ENCODE results near the gene PRDX4. TPM values are rescaled to one million over a fixed set of nuclear protein-coding genes. Genes with fewer than 3 reads are reported as not detected.

PRDX4 gene
- total and polyA plus RNA-seq, 2 donors (not counting 1 experiment from before 2014, with no cell fraction given), result 10.6 to 13.1 TPM

DNA sequence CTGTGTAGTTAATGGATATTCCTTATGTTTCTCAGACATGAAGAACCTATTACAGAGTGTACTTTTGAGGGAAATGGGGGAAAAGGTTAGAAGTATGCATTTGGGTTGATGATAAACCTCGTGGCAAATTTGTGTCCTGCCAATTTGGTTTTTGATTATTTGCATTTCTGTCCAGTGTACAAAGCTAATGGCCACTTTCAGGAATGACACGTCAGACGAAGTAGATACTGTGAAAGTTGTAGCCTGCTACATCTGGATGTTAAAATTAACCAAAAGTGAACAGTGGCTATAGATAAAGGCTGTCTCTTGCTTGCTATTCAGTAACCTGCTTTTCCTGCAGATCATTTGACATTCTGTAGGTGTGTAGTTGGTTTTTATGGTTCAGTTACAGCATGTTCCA lies 1.0 kb downstream of the PRDX4 start:
- Histone ChIP-seq H3K36me3 (replicated peaks in 1 of 2; ENCODE audit: control extremely low read depth in 1 of 2, control insufficient read depth in 1 of 2, extremely low read depth in 1 of 2, insufficient read depth in 2 of 2, low read length in 1 of 2) (peaks cover 1 to 8% of the 10 kb centered on the region in 2 experiments), H3K4me3 (ENCODE audit: control extremely low read depth in 1 of 5, extremely low read depth in 1 of 5, insufficient read depth in 1 of 5, low read depth in 2 of 5, low read length in 4 of 5) (peak overlapping the region in 4 of 5 experiments; percentile 60 to 66 (median 64)), H3K27ac (ENCODE audit: low read length in 2 of 2) (peak overlapping the region; percentile 77 to 82), H4K20me1 (ENCODE audit: control insufficient read depth, insufficient read depth, low read length, poor library complexity, severe bottlenecking) (no peaks in the 10 kb centered on the region), H3K4me1 (ENCODE audit: control insufficient read depth in 2 of 2, insufficient read depth in 2 of 2, low read length in 2 of 2) (peaks cover 7 to 9% of the 10 kb centered on the region in 2 donors), H3K27me3 (replicated peaks in 1 of 4; ENCODE audit: control extremely low read depth in 1 of 4, control insufficient read depth in 3 of 4, insufficient read depth in 4 of 4, low read length in 3 of 4) (no peaks in the 10 kb centered on the region), H2AFZ (ENCODE audit: insufficient read depth, low read depth, low read length, poor library complexity, severe bottlenecking) (peak overlapping the region; percentile 79), H3K9ac (ENCODE audit: low read length) (peak overlapping the region; percentile 67), H3K4me2 (replicated peaks; ENCODE audit: low read depth, low read length, poor library complexity, severe bottlenecking) (peak overlapping the region; percentile 85), H3K79me2 (ENCODE audit: control insufficient read depth, insufficient read depth, low read length) (peaks cover 8% of the 10 kb centered on the region), H3K9me3 (ENCODE audit: control extremely low read depth in 1 of 3, control insufficient read depth in 2 of 3, insufficient read depth in 1 of 3, low read length in 2 of 3) (no peaks in the 10 kb centered on the region)
- DNase-seq (no peak), ATAC-seq (ENCODE audit: low read depth) (no peak)
- peak overlapping the region; percentile 91 for H3K4me3 Mint-ChIP-seq
- TF ChIP-seq, protein P1, sequence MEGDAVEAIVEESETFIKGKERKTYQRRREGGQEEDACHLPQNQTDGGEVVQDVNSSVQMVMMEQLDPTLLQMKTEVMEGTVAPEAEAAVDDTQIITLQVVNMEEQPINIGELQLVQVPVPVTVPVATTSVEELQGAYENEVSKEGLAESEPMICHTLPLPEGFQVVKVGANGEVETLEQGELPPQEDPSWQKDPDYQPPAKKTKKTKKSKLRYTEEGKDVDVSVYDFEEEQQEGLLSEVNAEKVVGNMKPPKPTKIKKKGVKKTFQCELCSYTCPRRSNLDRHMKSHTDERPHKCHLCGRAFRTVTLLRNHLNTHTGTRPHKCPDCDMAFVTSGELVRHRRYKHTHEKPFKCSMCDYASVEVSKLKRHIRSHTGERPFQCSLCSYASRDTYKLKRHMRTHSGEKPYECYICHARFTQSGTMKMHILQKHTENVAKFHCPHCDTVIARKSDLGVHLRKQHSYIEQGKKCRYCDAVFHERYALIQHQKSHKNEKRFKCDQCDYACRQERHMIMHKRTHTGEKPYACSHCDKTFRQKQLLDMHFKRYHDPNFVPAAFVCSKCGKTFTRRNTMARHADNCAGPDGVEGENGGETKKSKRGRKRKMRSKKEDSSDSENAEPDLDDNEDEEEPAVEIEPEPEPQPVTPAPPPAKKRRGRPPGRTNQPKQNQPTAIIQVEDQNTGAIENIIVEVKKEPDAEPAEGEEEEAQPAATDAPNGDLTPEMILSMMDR (IDR thresholded peaks at IDR 0.05), result no peak
- TF ChIP-seq EZH2 (IDR thresholded peaks at IDR 0.05; ENCODE audit: borderline replicate concordance, insufficient read depth, low read depth, low read length, poor library complexity, severe bottlenecking), result no peak
- H3K4me1 Mint-ChIP-seq, result peaks cover 14% of the 10 kb centered on the region
- H3K9me3 Mint-ChIP-seq (ENCODE audit: insufficient read depth), result no peaks in the 10 kb centered on the region
- H3K27ac Mint-ChIP-seq, result peak overlapping the region; percentile 37
- CTCF ChIA-PET, result interaction anchor here (1.0 to 2.5 kb wide), 4 partner anchors 10 to 386 kb away, joined by 3 to 12 read pairs (median 6); partner anchors contain the start of genes APOO, CXorf58 and EIF2S3
- 10% methylated on average over 1 of the region's 3 CpGs for WGBS (ENCODE audit: insufficient coverage)
- POLR2A ChIA-PET, result no interaction called here
- intact Hi-C loops (cut with micrococcal nuclease), result loop anchor here (5.0 to 10.0 kb wide), 3 partner anchors 236 to 814 kb away; partner anchors contain the start of genes APOO, CXorf58 and PDK3
- H3K27me3 Mint-ChIP-seq, result no peaks in the 10 kb centered on the region

DNA sequence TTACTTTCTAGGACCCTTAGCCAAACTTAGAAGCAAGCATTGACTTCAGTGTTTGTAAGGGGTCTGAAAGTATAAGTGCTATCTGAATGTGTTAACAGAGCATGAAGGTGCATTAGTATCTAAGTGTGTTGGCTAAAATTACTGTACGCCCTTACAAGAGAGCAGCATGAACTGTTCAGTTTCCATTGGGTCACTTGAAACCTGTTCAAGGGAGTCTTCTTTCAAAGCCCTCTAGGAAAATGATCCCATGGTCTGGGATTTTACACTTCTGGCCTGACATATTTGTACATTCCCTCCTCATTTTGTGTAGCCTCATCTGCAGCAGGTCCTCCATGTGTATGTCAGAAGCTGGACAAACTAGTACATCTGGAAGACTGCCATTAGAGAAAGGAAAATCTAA lies 3.2 kb downstream of the PRDX4 start:
- CTCF ChIA-PET, result no interaction called here
- Histone ChIP-seq H3K27me3 (replicated peaks in 1 of 4; ENCODE audit: control extremely low read depth in 1 of 4, control insufficient read depth in 3 of 4, insufficient read depth in 4 of 4, low read length in 3 of 4) (no peaks in the 10 kb centered on the region), H3K4me2 (replicated peaks; ENCODE audit: low read depth, low read length, poor library complexity, severe bottlenecking) (no peak overlapping the region)

More for the DNA sequence above, 3.2 kb downstream of the PRDX4 start:
- intact Hi-C loops (cut with micrococcal nuclease), result no loop called here
- TF ChIP-seq, protein P1 (IDR thresholded peaks at IDR 0.05), result no peak
- TF ChIP-seq EZH2 (IDR thresholded peaks at IDR 0.05; ENCODE audit: borderline replicate concordance, insufficient read depth, low read depth, low read length, poor library complexity, severe bottlenecking), result no peak
- no peaks in the 10 kb centered on the region for H3K9me3 Mint-ChIP-seq (ENCODE audit: insufficient read depth)
- H3K27me3 Mint-ChIP-seq, result no peaks in the 10 kb centered on the region
- Histone ChIP-seq H3K79me2 (ENCODE audit: control insufficient read depth, insufficient read depth, low read length) (peaks cover 8% of the 10 kb centered on the region), H3K36me3 (replicated peaks in 1 of 2; ENCODE audit: control extremely low read depth in 1 of 2, control insufficient read depth in 1 of 2, extremely low read depth in 1 of 2, insufficient read depth in 2 of 2, low read length in 1 of 2) (peaks cover 3 to 21% of the 10 kb centered on the region in 2 experiments), H3K9ac (ENCODE audit: low read length) (no peak overlapping the region), H3K4me1 (ENCODE audit: control insufficient read depth in 2 of 2, insufficient read depth in 2 of 2, low read length in 2 of 2) (peaks cover 7 to 9% of the 10 kb centered on the region in 2 donors), H3K27ac (ENCODE audit: low read length in 2 of 2) (no peak overlapping the region), H2AFZ (ENCODE audit: insufficient read depth, low read depth, low read length, poor library complexity, severe bottlenecking) (no peak overlapping the region), H3K4me3 (ENCODE audit: control extremely low read depth in 1 of 5, extremely low read depth in 1 of 5, insufficient read depth in 1 of 5, low read depth in 2 of 5, low read length in 4 of 5) (no peak overlapping the region), H4K20me1 (ENCODE audit: control insufficient read depth, insufficient read depth, low read length, poor library complexity, severe bottlenecking) (no peaks in the 10 kb centered on the region), H3K9me3 (ENCODE audit: control extremely low read depth in 1 of 3, control insufficient read depth in 2 of 3, insufficient read depth in 1 of 3, low read length in 2 of 3) (no peaks in the 10 kb centered on the region)
- H3K4me1 Mint-ChIP-seq, result peaks cover 14% of the 10 kb centered on the region
- ATAC-seq (ENCODE audit: low read depth), result no peak
- no peak overlapping the region for H3K27ac Mint-ChIP-seq
- WGBS (ENCODE audit: insufficient coverage), result 83% methylated on average over 1 of the region's 1 CpG
- POLR2A ChIA-PET, result no interaction called here
- H3K4me3 Mint-ChIP-seq, result no peak overlapping the region
- DNase-seq, result no peak
